ENCODE data around the gene RTP5. TPM values are rescaled to one million over a fixed set of nuclear protein-coding genes. Genes with fewer than 3 reads are reported as not detected.
A peak's percentile ranks its signal among the peaks of the same experiment; 100 is the strongest.

Gene RTP5
- total RNA-seq, 1 donor from 2014 or later = not detected

- H3K4me3 Mint-ChIP-seq = peak within 1 kb of the TSS; percentile 89
- peaks cover 46% of the 10 kb centered on the region for H3K4me1 Mint-ChIP-seq
- H3K27ac Mint-ChIP-seq = peak within 1 kb of the TSS; percentile 91
- peaks cover 13% of the 10 kb centered on the region for H3K36me3 Mint-ChIP-seq (ENCODE audit: low read depth)
- DNase-seq = peak; percentile 89
- peaks cover 4% of the 10 kb centered on the region for H3K9me3 Mint-ChIP-seq
- H3K27me3 Mint-ChIP-seq = no peaks in the 10 kb centered on the region
- intact Hi-C loops (cut with micrococcal nuclease) = loop anchor here (1.0 to 2.0 kb wide), 2 partner anchors 14 to 22 kb away; no protein-coding TSS in a partner anchor
Measured at GRCh38 chr2:241858206-241859016, 11.1 kb upstream of the RTP5 start, which contains the start of gene PDCD1. Gene PDCD1, minus strand, starts transcription at chr2:241858894. Its CDS starts 56 bp downstream, at chr2:241858838.

GRCh38 chr2:241859017-241859435 lies 10.5 kb upstream of the RTP5 start:
- peaks cover 49% of the 10 kb centered on the region for H3K4me1 Mint-ChIP-seq
- peaks cover 5% of the 10 kb centered on the region for H3K9me3 Mint-ChIP-seq
- H3K27ac Mint-ChIP-seq = peak overlapping the region; percentile 91
- peak overlapping the region; percentile 89 for H3K4me3 Mint-ChIP-seq
- H3K27me3 Mint-ChIP-seq = peaks cover under 1% of the 10 kb centered on the region
- DNase-seq = no peak
- intact Hi-C loops (cut with micrococcal nuclease) = loop anchor here (1.0 to 2.0 kb wide), 2 partner anchors 15 to 22 kb away; no protein-coding TSS in a partner anchor
- H3K36me3 Mint-ChIP-seq (ENCODE audit: low read depth) = peaks cover 13% of the 10 kb centered on the region

- peak overlapping the region; percentile 91 for H3K27ac Mint-ChIP-seq
- H3K27me3 Mint-ChIP-seq = peaks cover 5% of the 10 kb centered on the region
- H3K36me3 Mint-ChIP-seq (ENCODE audit: low read depth) = peaks cover 17% of the 10 kb centered on the region
- peak overlapping the region; percentile 89 for H3K4me3 Mint-ChIP-seq
- intact Hi-C loops (cut with micrococcal nuclease) = loop anchor here (1.0 to 5.0 kb wide), 6 partner anchors 15 to 172 kb away; partner anchors contain the start of genes D2HGDH, DTYMK and ING5
- peaks cover 11% of the 10 kb centered on the region for H3K9me3 Mint-ChIP-seq
- peak; percentile 86 for DNase-seq
- H3K4me1 Mint-ChIP-seq = peaks cover 55% of the 10 kb centered on the region
Measured at GRCh38 chr2:241859436-241860183, 9.9 kb upstream of the RTP5 start.

- H3K4me1 Mint-ChIP-seq = peaks cover 63% of the 10 kb centered on the region
- H3K36me3 Mint-ChIP-seq (ENCODE audit: low read depth) = peaks cover 17% of the 10 kb centered on the region
- H3K27me3 Mint-ChIP-seq = peaks cover 12% of the 10 kb centered on the region
- H3K4me3 Mint-ChIP-seq = peak overlapping the region; percentile 89
- DNase-seq = no peak
- peak overlapping the region; percentile 91 for H3K27ac Mint-ChIP-seq
- intact Hi-C loops (cut with micrococcal nuclease) = loop anchor here (5.0 kb wide), 4 partner anchors 58 to 173 kb away; partner anchors contain the start of genes D2HGDH, DTYMK and ING5
- peaks cover 17% of the 10 kb centered on the region for H3K9me3 Mint-ChIP-seq
Measured at GRCh38 chr2:241860184-241861078, 9.1 kb upstream of the RTP5 start.

GRCh38 chr2:241861264-241861663 lies 8.3 kb upstream of the RTP5 start:
- intact Hi-C loops (cut with micrococcal nuclease) = loop anchor here (5.0 kb wide), 4 partner anchors 59 to 174 kb away; partner anchors contain the start of genes D2HGDH, DTYMK and ING5
- Mint-ChIP-seq H3K36me3 (ENCODE audit: low read depth) (peaks cover 15% of the 10 kb centered on the region), H3K27me3 (peaks cover 17% of the 10 kb centered on the region), H3K4me3 (peak overlapping the region; percentile 37), H3K9me3 (peaks cover 17% of the 10 kb centered on the region), H3K27ac (peak overlapping the region; percentile 91), H3K4me1 (peaks cover 64% of the 10 kb centered on the region)
- DNase-seq = no peak

GRCh38 chr2:241862093-241862492 lies 7.4 kb upstream of the RTP5 start:
- Mint-ChIP-seq H3K4me3 (peak overlapping the region; percentile 37), H3K36me3 (ENCODE audit: low read depth) (peaks cover 8% of the 10 kb centered on the region), H3K4me1 (peaks cover 57% of the 10 kb centered on the region), H3K9me3 (peaks cover 17% of the 10 kb centered on the region), H3K27me3 (peaks cover 17% of the 10 kb centered on the region), H3K27ac (peak overlapping the region; percentile 91)
- intact Hi-C loops (cut with micrococcal nuclease) = loop anchor here (5.0 kb wide), 4 partner anchors 60 to 175 kb away; partner anchors contain the start of genes D2HGDH, DTYMK and ING5
- DNase-seq = no peak

GRCh38 chr2:241862775-241863535 lies 6.6 kb upstream of the RTP5 start:
- Mint-ChIP-seq H3K27ac (peak overlapping the region; percentile 91), H3K9me3 (peaks cover 17% of the 10 kb centered on the region), H3K4me3 (peak overlapping the region; percentile 47), H3K27me3 (peaks cover 17% of the 10 kb centered on the region), H3K36me3 (ENCODE audit: low read depth) (peaks cover 8% of the 10 kb centered on the region), H3K4me1 (peaks cover 61% of the 10 kb centered on the region)
- intact Hi-C loops (cut with micrococcal nuclease) = loop anchor here (1.0 to 5.0 kb wide), 5 partner anchors 19 to 176 kb away; partner anchors contain the start of genes D2HGDH, DTYMK and ING5
- no peak for DNase-seq

- Mint-ChIP-seq H3K27me3 (peaks cover 20% of the 10 kb centered on the region), H3K36me3 (ENCODE audit: low read depth) (peaks cover 7% of the 10 kb centered on the region), H3K9me3 (peaks cover 17% of the 10 kb centered on the region), H3K27ac (peak overlapping the region; percentile 91), H3K4me3 (peak overlapping the region; percentile 47), H3K4me1 (peaks cover 67% of the 10 kb centered on the region)
- peak; percentile 86 for DNase-seq
- intact Hi-C loops (cut with micrococcal nuclease) = loop anchor here (1.0 to 5.0 kb wide), 5 partner anchors 19 to 176 kb away; partner anchors contain the start of genes D2HGDH, DTYMK and ING5
Measured at GRCh38 chr2:241863536-241863954, 6.0 kb upstream of the RTP5 start.

GRCh38 chr2:241864168-241864849 lies 5.2 kb upstream of the RTP5 start:
- intact Hi-C loops (cut with micrococcal nuclease) = loop anchor here (5.0 kb wide), 4 partner anchors 62 to 177 kb away; partner anchors contain the start of genes D2HGDH, DTYMK and ING5
- H3K9me3 Mint-ChIP-seq = peaks cover 17% of the 10 kb centered on the region
- no peak for DNase-seq
- H3K4me3 Mint-ChIP-seq = peak overlapping the region; percentile 67
- peaks cover 20% of the 10 kb centered on the region for H3K27me3 Mint-ChIP-seq
- peak overlapping the region; percentile 91 for H3K27ac Mint-ChIP-seq
- peaks cover 74% of the 10 kb centered on the region for H3K4me1 Mint-ChIP-seq
- H3K36me3 Mint-ChIP-seq (ENCODE audit: low read depth) = peaks cover 7% of the 10 kb centered on the region

- no peak for DNase-seq
- intact Hi-C loops (cut with micrococcal nuclease) = loop anchor here (5.0 kb wide), 4 partner anchors 63 to 178 kb away; partner anchors contain the start of genes D2HGDH, DTYMK and ING5
- Mint-ChIP-seq H3K4me1 (peaks cover 71% of the 10 kb centered on the region), H3K27me3 (peaks cover 20% of the 10 kb centered on the region), H3K9me3 (peaks cover 17% of the 10 kb centered on the region), H3K36me3 (ENCODE audit: low read depth) (peaks cover 7% of the 10 kb centered on the region), H3K4me3 (peak overlapping the region; percentile 67), H3K27ac (peak overlapping the region; percentile 91)
Measured at GRCh38 chr2:241864850-241865213, 4.7 kb upstream of the RTP5 start.

- Mint-ChIP-seq H3K4me1 (peaks cover 68% of the 10 kb centered on the region), H3K27me3 (peaks cover 20% of the 10 kb centered on the region), H3K27ac (peak overlapping the region; percentile 91), H3K36me3 (ENCODE audit: low read depth) (peaks cover 7% of the 10 kb centered on the region), H3K4me3 (no peak overlapping the region), H3K9me3 (peaks cover 17% of the 10 kb centered on the region)
- DNase-seq = no peak
- intact Hi-C loops (cut with micrococcal nuclease) = no loop called here
Measured at GRCh38 chr2:241865416-241865956, 4.0 kb upstream of the RTP5 start.

Data from activated CD4-positive, alpha-beta T cell treated with anti-CD3 and anti-CD28 coated beads, Interleukin-2, amount 10 ng/mL, durations not matched to agents 24 days and 14 days (primary cell).